ENCODE results near the gene ASXL1. TPM values are rescaled to one million over a fixed set of nuclear protein-coding genes. Genes with fewer than 3 reads are reported as not detected.

ASXL1 gene
- total RNA-seq, 1 experiment from 2014 or later, result 52.2 TPM

- Histone ChIP-seq H3K79me2 (ENCODE audit: insufficient read depth, low read length) (no peaks in the 10 kb centered on the region), H3K9ac (ENCODE audit: low read length) (no peak overlapping the region), H2AFZ (ENCODE audit: low read depth, low read length, poor library complexity, severe bottlenecking) (no peak overlapping the region), H3K4me3 (replicated peaks in 1 of 2; ENCODE audit: low read depth in 1 of 2, low read length in 2 of 2) (no peak overlapping the region), H3K9me2 (ENCODE audit: insufficient read depth) (no peaks in the 10 kb centered on the region), H3K4me1 (ENCODE audit: control insufficient read depth in 1 of 2, insufficient read depth in 2 of 2, low read length in 2 of 2) (no peaks in the 10 kb centered on the region), H3K9me3 (ENCODE audit: control insufficient read depth in 1 of 2, insufficient read depth in 1 of 2, low read depth in 1 of 2, low read length in 2 of 2) (no peaks in the 10 kb centered on the region), H4K20me1 (ENCODE audit: insufficient read depth) (no peaks in the 10 kb centered on the region), H3K27ac (ENCODE audit: low read depth, low read length) (no peak overlapping the region), H3K36me3 (ENCODE audit: control insufficient read depth in 1 of 2, insufficient read depth in 2 of 2, low read length in 2 of 2) (no peaks in the 10 kb centered on the region), H3K27me3 (ENCODE audit: insufficient read depth, low read length) (no peaks in the 10 kb centered on the region), H3K4me2 (ENCODE audit: low read length) (no peak overlapping the region)
- BruUV-seq (replicated peaks), result no TSS peak
- intact Hi-C loops (cut with micrococcal nuclease), result no loop called here
- no peak for DNase-seq (ENCODE audit: low read depth, low spot score)
- RAD21 ChIA-PET (ENCODE audit: low non-redundant PET in 1 of 2, low total read pairs in 2 of 2, uncharacterized antibody in 2 of 2, unreplicated experiment in 2 of 2), result no interaction called here
- CTCF ChIA-PET, result no interaction called here
- ATAC-seq, result no peak
- POLR2A ChIA-PET, result no interaction called here
- no peak for TF ChIP-seq POLR2AphosphoS5 (IDR thresholded peaks at IDR 0.05; ENCODE audit: low read depth, low read length)
Observed at GRCh38 chr20:32458837-32459220, 100.7 kb downstream of the ASXL1 start.

- Histone ChIP-seq H3K4me2 (ENCODE audit: low read length) (no peak overlapping the region), H3K9me3 (ENCODE audit: control insufficient read depth in 1 of 2, insufficient read depth in 1 of 2, low read depth in 1 of 2, low read length in 2 of 2) (no peaks in the 10 kb centered on the region), H3K9ac (ENCODE audit: low read length) (no peak overlapping the region), H3K36me3 (ENCODE audit: control insufficient read depth in 1 of 2, insufficient read depth in 2 of 2, low read length in 2 of 2) (no peaks in the 10 kb centered on the region), H4K20me1 (ENCODE audit: insufficient read depth) (no peaks in the 10 kb centered on the region), H3K4me3 (replicated peaks in 1 of 2; ENCODE audit: low read depth in 1 of 2, low read length in 2 of 2) (no peak overlapping the region), H3K27ac (ENCODE audit: low read depth, low read length) (no peak overlapping the region), H3K9me2 (ENCODE audit: insufficient read depth) (no peaks in the 10 kb centered on the region), H3K27me3 (ENCODE audit: insufficient read depth, low read length) (no peaks in the 10 kb centered on the region), H3K4me1 (ENCODE audit: control insufficient read depth in 1 of 2, insufficient read depth in 2 of 2, low read length in 2 of 2) (no peaks in the 10 kb centered on the region), H3K79me2 (ENCODE audit: insufficient read depth, low read length) (no peaks in the 10 kb centered on the region), H2AFZ (ENCODE audit: low read depth, low read length, poor library complexity, severe bottlenecking) (no peak overlapping the region)
- ChIA-PET POLR2A (no interaction called here), CTCF (no interaction called here), RAD21 (ENCODE audit: low non-redundant PET in 1 of 2, low total read pairs in 2 of 2, uncharacterized antibody in 2 of 2, unreplicated experiment in 2 of 2) (no interaction called here)
- TF ChIP-seq ZNF274 (IDR thresholded peaks at IDR 0.05; ENCODE audit: low read depth, low read length), result no peak
- no peak for TF ChIP-seq CTCF (IDR thresholded peaks at IDR 0.05 in 2 of 3, conservative IDR thresholded peaks at IDR 0.05 in 1 of 3; ENCODE audit: borderline replicate concordance in 1 of 3, insufficient read depth in 1 of 3, low read depth in 2 of 3, low read length in 2 of 3)
- TF ChIP-seq EZH2 (IDR thresholded peaks at IDR 0.05), result no peak
- no peak for TF ChIP-seq ZFX (IDR thresholded peaks at IDR 0.05)
- TF ChIP-seq EGR1 (IDR thresholded peaks at IDR 0.05; ENCODE audit: low read depth), result no peak
- no peak for TF ChIP-seq FOSL1 (IDR thresholded peaks at IDR 0.05; ENCODE audit: low read depth)
- TF ChIP-seq ATF3 (IDR thresholded peaks at IDR 0.05), result no peak
- TF ChIP-seq RAD21 (IDR thresholded peaks at IDR 0.05; ENCODE audit: low read depth), result no peak
- no peak for TF ChIP-seq SRF (IDR thresholded peaks at IDR 0.05; ENCODE audit: low read depth)
- TF ChIP-seq ELF1 (IDR thresholded peaks at IDR 0.05; ENCODE audit: borderline replicate concordance, low read depth), result no peak
- no peak for TF ChIP-seq SIN3A (IDR thresholded peaks at IDR 0.05; ENCODE audit: low read depth)
- TF ChIP-seq CBX3 (IDR thresholded peaks at IDR 0.05; ENCODE audit: low read depth), result no peak
- no peak for TF ChIP-seq JUND (IDR thresholded peaks at IDR 0.05)
- no peak for TF ChIP-seq ZBTB33 (IDR thresholded peaks at IDR 0.05; ENCODE audit: extremely low read depth, insufficient replicate concordance, low read length)
- TF ChIP-seq SP1 (IDR thresholded peaks at IDR 0.05; ENCODE audit: low read depth), result no peak
- ATAC-seq (no peak), DNase-seq (ENCODE audit: low read depth, low spot score) (no peak)
- intact Hi-C loops (cut with micrococcal nuclease), result no loop called here
- BruUV-seq (replicated peaks), result no TSS peak
Observed at GRCh38 chr20:32460231-32460630, 102.1 kb downstream of the ASXL1 start.
